RWPE2 (cell line): ENCODE measurements around the gene GEMIN4.
"Not testable (repeated sequence)": the region's sequence is repeated elsewhere in the genome, so short reads cannot be mapped to it uniquely, and the experiment has no call there.

Experiments used
- ATAC-seq: fragments of 200-7000 bp; cut with Tn5 transposase; 3 replicates; pipeline ENCODE4 v1.9.1; 2021; ENCODE audit warnings: low read depth
- DNase-seq: peaks from one replicate; pipeline ENCODE4 v3.0.0-alpha.2; 2020; ENCODE audit warnings: low spot score
- H3K27ac ChIP-seq: fragments of 450-650 bp; 2 replicates; pipeline ENCODE4 v1.5.1; 2017; ENCODE audit warnings: mild to moderate bottlenecking; ENCODE audit not compliant: poor library complexity, severe bottlenecking
- H3K27me3 ChIP-seq: fragments of 250-450 bp; sonication (Bioruptor Pico); 2 replicates; pipeline ENCODE4 v1.5.1; 2021; ENCODE audit warnings: mild to moderate bottlenecking, moderate library complexity; ENCODE audit not compliant: insufficient read depth, poor library complexity, severe bottlenecking
- H3K36me3 ChIP-seq: fragments of 250-450 bp; sonication (Bioruptor Pico); 2 replicates; pipeline ENCODE4 v1.5.1; 2020; ENCODE audit warnings: low read depth, mild to moderate bottlenecking, moderate library complexity
- H3K4me1 ChIP-seq: fragments of 250-450 bp; sonication (Bioruptor Pico); 2 replicates; pipeline ENCODE4 v1.5.1; 2021; ENCODE audit warnings: mild to moderate bottlenecking, moderate library complexity; ENCODE audit not compliant: insufficient read depth, poor library complexity, severe bottlenecking
- H3K4me3 ChIP-seq: fragments of 250-450 bp; sonication (Bioruptor Pico); 2 replicates; pipeline ENCODE4 v1.5.1; 2021; ENCODE audit warnings: mild to moderate bottlenecking, moderate library complexity; ENCODE audit not compliant: severe bottlenecking
- H3K9me3 ChIP-seq: fragments of 250-450 bp; sonication (Bioruptor Pico); 2 replicates; pipeline ENCODE4 v1.5.1; 2021; ENCODE audit warnings: mild to moderate bottlenecking, moderate library complexity; ENCODE audit not compliant: severe bottlenecking
- CTCF ChIP-seq: fragments of 450-650 bp; IDR thresholded peaks from one replicate; pipeline ENCODE4 v1.5.1; 2017; ENCODE audit warnings: mild to moderate bottlenecking, moderate library complexity; ENCODE audit not compliant: poor library complexity, severe bottlenecking

GEMIN4 gene

GRCh38 chr17:703081-703875 is 48.8 kb downstream of the GEMIN4 start:
- H3K27me3 ChIP-seq, result no peaks in the 10 kb centered on the region
- peaks cover 55% of the 10 kb centered on the region for H3K36me3 ChIP-seq
- no peaks in the 10 kb centered on the region for H3K4me1 ChIP-seq
- H3K27ac ChIP-seq, result no peak overlapping the region
- H3K9me3 ChIP-seq, result no peaks in the 10 kb centered on the region
- TF ChIP-seq CTCF, result no peak
- no peak for ATAC-seq
- no peak overlapping the region for H3K4me3 ChIP-seq
- DNase-seq, result no peak

GRCh38 chr17:700504-701094 is 51.5 kb downstream of the GEMIN4 start:
- ATAC-seq (no peak; the same call in 2 of the 3 replicates), DNase-seq (no peak)
- Histone ChIP-seq H3K27me3 (no peaks in the 10 kb centered on the region), H3K4me3 (no peak overlapping the region), H3K9me3 (no peaks in the 10 kb centered on the region), H3K4me1 (no peaks in the 10 kb centered on the region), H3K27ac (no peak overlapping the region), H3K36me3 (peaks cover 58% of the 10 kb centered on the region)
- TF ChIP-seq CTCF, result peak; percentile 86

- no peak for TF ChIP-seq CTCF
- H3K4me1 ChIP-seq, result peaks cover 6% of the 10 kb centered on the region
- H3K4me3 ChIP-seq, result no peak overlapping the region
- DNase-seq (no peak), ATAC-seq (no peak)
- H3K36me3 ChIP-seq, result peaks cover 60% of the 10 kb centered on the region
- H3K27me3 ChIP-seq, result no peaks in the 10 kb centered on the region
- no peak overlapping the region for H3K27ac ChIP-seq
- H3K9me3 ChIP-seq, result no peaks in the 10 kb centered on the region
These were observed 52.7 kb downstream of the GEMIN4 start for GRCh38 chr17:699345-699744.

GRCh38 chr17:698096-698495 is 54.0 kb downstream of the GEMIN4 start:
- H3K36me3 ChIP-seq, result peaks cover 67% of the 10 kb centered on the region
- ATAC-seq, H3K27me3 ChIP-seq, DNase-seq, H3K9me3 ChIP-seq, H3K4me3 ChIP-seq, H3K27ac ChIP-seq: not testable (repeated sequence)
- peaks cover 14% of the 10 kb centered on the region for H3K4me1 ChIP-seq

- DNase-seq (no peak), ATAC-seq (no peak)
- no peak overlapping the region for H3K4me3 ChIP-seq
- H3K9me3 ChIP-seq, result no peaks in the 10 kb centered on the region
- H3K27me3 ChIP-seq, result no peaks in the 10 kb centered on the region
- H3K4me1 ChIP-seq, result peaks cover 14% of the 10 kb centered on the region
- TF ChIP-seq CTCF, result no peak
- no peak overlapping the region for H3K27ac ChIP-seq
- peaks cover 67% of the 10 kb centered on the region for H3K36me3 ChIP-seq
These were observed 54.4 kb downstream of the GEMIN4 start for GRCh38 chr17:697682-698081.
